ENCODE results near the gene HPCAL1.

The HPCAL1 gene

DNA sequence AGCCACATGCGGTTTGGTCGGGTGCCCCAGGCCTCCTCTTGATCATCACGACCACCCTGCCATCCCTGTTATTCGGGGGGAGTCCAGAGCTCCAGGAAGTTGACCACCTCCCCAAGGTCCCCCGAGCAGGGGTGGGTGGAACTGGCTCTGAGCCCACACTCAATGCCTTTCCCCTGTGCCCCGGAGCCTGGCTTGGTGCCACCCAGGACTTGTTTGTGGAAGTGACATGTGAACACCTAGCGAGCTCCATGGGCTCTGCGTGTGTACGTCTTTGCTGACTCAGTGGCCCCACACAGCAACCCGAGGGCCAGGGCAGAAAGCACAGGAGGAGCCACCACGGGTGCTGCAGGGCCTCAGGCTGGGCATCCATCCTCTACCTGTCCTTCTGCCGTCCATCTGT, 112.9 kb downstream of the HPCAL1 start:
- H3K4me3 ChIP-seq (ENCODE audit: low read depth, low read length), result no peak overlapping the region
- TF ChIP-seq CTCF (IDR thresholded peaks at IDR 0.05; ENCODE audit: insufficient read depth, low read length, missing control alignments), result no peak
- DNase-seq (ENCODE audit: low read depth, low spot score), result no peak
- CTCF ChIA-PET, result interaction anchor here (1.3 to 12.4 kb wide), 4 partner anchors 7 to 291 kb away, joined by 3 to 156 read pairs (median 23); no protein-coding TSS in a partner anchor
- POLR2A ChIA-PET, result no interaction called here

- CTCF ChIA-PET, result interaction anchor here (1.0 to 12.4 kb wide), 4 partner anchors 10 to 345 kb away, joined by 3 to 156 read pairs (median 20); no protein-coding TSS in a partner anchor
- H3K4me3 ChIP-seq (ENCODE audit: low read depth, low read length), result no peak overlapping the region
- TF ChIP-seq CTCF (IDR thresholded peaks at IDR 0.05; ENCODE audit: insufficient read depth, low read length, missing control alignments), result no peak
- no peak for DNase-seq (ENCODE audit: low read depth, low spot score)
- POLR2A ChIA-PET, result no interaction called here
Measured at GRCh38 chr2:10417551-10418335, 115.0 kb downstream of the HPCAL1 start.

DNA sequence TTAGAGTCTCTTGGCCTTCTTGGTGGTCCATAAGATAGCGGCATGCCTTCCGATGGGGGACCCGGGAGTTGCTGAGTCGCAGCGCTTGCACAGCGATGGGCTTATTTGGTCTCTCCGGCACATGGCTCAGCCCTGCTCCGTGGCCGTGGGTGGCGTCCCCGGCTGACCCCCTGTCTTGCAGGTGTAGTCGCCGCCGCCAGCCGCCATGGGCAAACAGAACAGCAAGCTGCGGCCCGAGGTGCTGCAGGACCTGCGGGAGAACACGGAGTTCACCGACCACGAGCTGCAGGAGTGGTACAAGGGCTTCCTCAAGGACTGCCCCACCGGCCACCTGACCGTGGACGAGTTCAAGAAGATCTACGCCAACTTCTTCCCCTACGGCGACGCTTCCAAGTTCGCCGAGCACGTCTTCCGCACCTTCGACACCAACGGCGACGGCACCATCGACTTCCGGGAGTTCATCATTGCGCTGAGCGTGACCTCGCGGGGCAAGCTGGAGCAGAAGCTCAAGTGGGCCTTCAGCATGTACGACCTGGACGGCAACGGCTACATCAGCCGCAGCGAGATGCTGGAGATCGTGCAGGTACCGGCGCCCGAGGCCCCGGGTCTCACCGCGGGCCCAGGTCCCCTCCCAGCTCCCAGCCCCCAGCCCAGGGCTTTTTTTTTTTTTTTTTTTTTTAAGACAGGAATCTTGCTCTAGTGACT, 117.0 kb downstream of the HPCAL1 start:
- DNase-seq (ENCODE audit: low read depth, low spot score), result no peak
- TF ChIP-seq CTCF (IDR thresholded peaks at IDR 0.05; ENCODE audit: insufficient read depth, low read length, missing control alignments), result no peak
- no peak overlapping the region for H3K4me3 ChIP-seq (ENCODE audit: low read depth, low read length)
- ChIA-PET CTCF (interaction anchor here (0.8 to 12.4 kb wide), 6 partner anchors 12 to 347 kb away, joined by 3 to 156 read pairs (median 7); no protein-coding TSS in a partner anchor), POLR2A (no interaction called here)

DNA sequence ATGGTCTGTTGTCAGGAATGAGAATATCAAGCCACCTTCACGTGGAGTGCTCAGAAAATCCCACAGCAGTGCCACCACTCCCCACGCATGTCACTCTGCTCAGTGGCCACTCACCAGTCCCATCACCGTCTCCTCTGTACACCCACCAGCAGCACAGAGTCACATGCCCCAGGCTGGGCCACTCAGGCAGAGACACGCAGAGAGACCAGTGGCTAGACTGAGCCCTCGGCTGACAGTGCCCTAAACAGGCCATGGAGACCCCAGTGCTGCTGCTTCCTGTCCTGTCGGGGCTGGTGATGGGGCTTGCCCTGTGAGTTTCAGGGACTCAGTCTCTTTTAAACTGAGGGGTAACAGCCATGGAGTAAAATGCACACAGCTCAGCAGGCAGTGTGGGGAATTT, 119.5 kb downstream of the HPCAL1 start:
- no peak for DNase-seq (ENCODE audit: low read depth, low spot score)
- no peak for TF ChIP-seq CTCF (IDR thresholded peaks at IDR 0.05; ENCODE audit: insufficient read depth, low read length, missing control alignments)
- POLR2A ChIA-PET, result no interaction called here
- CTCF ChIA-PET, result interaction anchor here (0.8 to 12.4 kb wide), 4 partner anchors 13 to 350 kb away, joined by 4 to 156 read pairs (median 6); no protein-coding TSS in a partner anchor
- H3K4me3 ChIP-seq (ENCODE audit: low read depth, low read length), result no peak overlapping the region

DNA sequence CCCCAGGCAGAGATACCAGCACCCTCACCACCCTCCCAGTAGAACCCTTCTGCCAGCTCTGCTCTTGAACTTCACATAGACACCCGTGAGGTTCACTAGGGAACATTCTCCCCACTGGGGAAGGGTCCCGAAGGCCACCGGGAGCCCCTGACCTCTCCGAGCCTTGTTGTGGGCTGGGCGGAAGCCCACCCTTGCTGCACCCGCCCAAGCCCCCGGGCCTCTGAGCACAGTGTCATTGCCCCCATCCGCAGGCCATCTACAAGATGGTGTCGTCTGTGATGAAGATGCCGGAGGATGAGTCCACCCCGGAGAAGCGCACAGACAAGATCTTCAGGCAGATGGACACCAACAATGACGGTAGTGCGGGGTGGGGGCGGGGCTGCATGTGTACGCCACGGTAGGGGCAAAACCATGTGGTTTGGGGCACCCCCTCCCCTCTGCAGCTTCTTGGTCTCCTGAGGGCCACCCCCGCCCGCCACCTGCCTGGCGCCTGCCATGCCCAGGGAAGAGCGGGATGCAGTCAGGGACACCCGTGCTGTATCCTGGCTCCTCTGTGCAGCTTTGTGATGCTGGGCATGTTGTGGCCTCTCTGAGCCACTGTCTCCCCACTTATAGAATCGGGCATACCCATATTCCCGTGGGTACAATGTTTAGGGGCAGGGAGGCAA, 120.2 kb downstream of the HPCAL1 start:
- ChIA-PET CTCF (interaction anchor here (0.8 to 12.4 kb wide), 4 partner anchors 12 to 351 kb away, joined by 4 to 156 read pairs (median 26); no protein-coding TSS in a partner anchor), POLR2A (no interaction called here)
- no peak for DNase-seq (ENCODE audit: low read depth, low spot score)
- no peak for TF ChIP-seq CTCF (IDR thresholded peaks at IDR 0.05; ENCODE audit: insufficient read depth, low read length, missing control alignments)
- H3K4me3 ChIP-seq (ENCODE audit: low read depth, low read length), result no peak overlapping the region

All from AG04449 (cell line).